GM12878 (cell line): ENCODE data around the gene CDC42EP1. TPM values are rescaled to one million over a fixed set of nuclear protein-coding genes. Genes with fewer than 3 reads are reported as not detected.

Source experiments
- MYB ChIP-seq: fragments of 150-350 bp; IDR thresholded peaks from 2 replicates; pipeline ENCODE4 v1.6.1; 2014; ENCODE audit warnings: mild to moderate bottlenecking, low read depth, low read length, borderline replicate concordance
- NBN ChIP-seq: fragments of 450-650 bp; IDR thresholded peaks from 2 replicates; pipeline ENCODE4 v1.6.1; 2016
- POLR2AphosphoS5 ChIP-seq: IDR thresholded peaks from 2 replicates; pipeline ENCODE4 v1.6.1; 2011; ENCODE audit warnings: mild to moderate bottlenecking, low read length, inconsistent platforms
- polyA plus RNA-seq, 11 experiments: library from polyadenylated mRNA; depleted of rRNA in 4 of 11; unstranded in 6 of 11; stranded (reverse) in 5 of 11; fragments of >200 nt; fragmentation: Nextera tagmentation in 4 of 11; fragmentation: Illumina TruSeq in 1 of 11; extraction: Ambion mirVana in 4 of 11; extraction: Trizol in 1 of 11; gene quantifications; 1 replicate in 1 of 11; 2 replicates in 10 of 11; pipeline versions ENCODE4 v1.2.1 to v1.2.3, GENCODE V29; 2011 to 2016; ENCODE audit warnings: inconsistent platforms in 2 of 11, missing spikeins in 2 of 11, low read depth in 1 of 11
- total RNA-seq, 4 experiments: library from RNA; depleted of rRNA in 3 of 4; stranded (reverse); fragments of >200 nt in 3 of 4; fragmentation: Illumina TruSeq in 1 of 4; extraction: Trizol in 1 of 4; gene quantifications; 2 replicates each; pipeline versions ENCODE4 v1.2.1 to v1.2.3, GENCODE V29; 2013 to 2021
- TF ChIP-seq, protein P1 (sequence below): fragments of 450-650 bp; formaldehyde crosslinking; IDR thresholded peaks from 2 replicates; pipeline ENCODE4 v1.4.0; 2020; ENCODE audit warnings: mild to moderate bottlenecking, moderate library complexity
- TF ChIP-seq, protein P2 (sequence below): fragments of 450-650 bp; IDR thresholded peaks from 2 replicates; pipeline ENCODE4 v1.6.1; 2016; ENCODE audit warnings: mild to moderate bottlenecking, moderate library complexity, borderline replicate concordance

Gene CDC42EP1
- total and polyA plus RNA-seq, 10 of the 15 experiments (the other 5 are each of a cell fraction or from before 2014, with no cell fraction given) = 0.04 to 0.33 (median 0.09) TPM; not detected in 7

DNA sequence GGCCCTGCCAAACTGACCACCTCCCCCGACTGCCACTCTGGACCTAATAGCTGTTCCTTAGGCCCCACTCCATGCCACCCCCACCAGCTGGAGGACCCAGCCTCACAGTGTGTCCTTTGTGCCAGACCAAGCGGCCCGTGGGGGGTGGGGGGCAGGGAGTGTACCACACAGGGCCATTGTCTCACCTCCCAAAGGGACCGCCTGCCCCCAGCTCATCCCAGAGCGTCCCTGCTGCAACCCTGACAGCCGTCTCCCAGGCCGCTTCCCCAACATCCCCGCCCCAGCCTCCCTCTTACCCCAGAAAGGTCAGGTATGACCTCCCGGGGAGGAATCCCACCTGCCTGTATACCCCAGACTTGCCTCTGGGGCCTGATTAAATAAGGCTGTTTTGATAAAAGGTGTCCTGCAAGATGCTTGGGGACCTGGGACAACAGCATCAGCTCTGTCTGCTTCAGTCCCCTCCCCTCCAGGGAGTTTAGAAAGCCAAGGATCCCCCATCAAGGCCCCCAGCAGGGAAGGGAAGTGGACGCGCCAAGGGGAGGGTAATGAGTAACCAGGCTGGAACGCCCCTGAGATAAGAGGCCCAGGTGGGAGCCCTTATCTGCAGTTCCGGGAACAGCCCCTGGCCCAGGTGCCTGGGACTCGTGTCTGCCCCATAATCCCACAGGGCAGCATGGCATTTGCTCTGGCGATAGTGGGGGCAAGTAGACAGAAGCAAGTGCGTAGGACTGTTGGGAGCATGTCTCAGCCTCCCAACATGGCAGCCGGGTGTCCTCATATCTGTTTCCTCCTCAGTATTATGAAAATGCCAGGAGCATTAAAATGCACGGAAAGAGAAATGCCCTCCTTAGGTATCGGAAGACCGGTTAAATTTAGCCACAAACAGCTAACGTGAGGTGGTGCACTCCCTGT, 9.0 kb downstream of the CDC42EP1 start (continued):
- TF ChIP-seq, protein P1, sequence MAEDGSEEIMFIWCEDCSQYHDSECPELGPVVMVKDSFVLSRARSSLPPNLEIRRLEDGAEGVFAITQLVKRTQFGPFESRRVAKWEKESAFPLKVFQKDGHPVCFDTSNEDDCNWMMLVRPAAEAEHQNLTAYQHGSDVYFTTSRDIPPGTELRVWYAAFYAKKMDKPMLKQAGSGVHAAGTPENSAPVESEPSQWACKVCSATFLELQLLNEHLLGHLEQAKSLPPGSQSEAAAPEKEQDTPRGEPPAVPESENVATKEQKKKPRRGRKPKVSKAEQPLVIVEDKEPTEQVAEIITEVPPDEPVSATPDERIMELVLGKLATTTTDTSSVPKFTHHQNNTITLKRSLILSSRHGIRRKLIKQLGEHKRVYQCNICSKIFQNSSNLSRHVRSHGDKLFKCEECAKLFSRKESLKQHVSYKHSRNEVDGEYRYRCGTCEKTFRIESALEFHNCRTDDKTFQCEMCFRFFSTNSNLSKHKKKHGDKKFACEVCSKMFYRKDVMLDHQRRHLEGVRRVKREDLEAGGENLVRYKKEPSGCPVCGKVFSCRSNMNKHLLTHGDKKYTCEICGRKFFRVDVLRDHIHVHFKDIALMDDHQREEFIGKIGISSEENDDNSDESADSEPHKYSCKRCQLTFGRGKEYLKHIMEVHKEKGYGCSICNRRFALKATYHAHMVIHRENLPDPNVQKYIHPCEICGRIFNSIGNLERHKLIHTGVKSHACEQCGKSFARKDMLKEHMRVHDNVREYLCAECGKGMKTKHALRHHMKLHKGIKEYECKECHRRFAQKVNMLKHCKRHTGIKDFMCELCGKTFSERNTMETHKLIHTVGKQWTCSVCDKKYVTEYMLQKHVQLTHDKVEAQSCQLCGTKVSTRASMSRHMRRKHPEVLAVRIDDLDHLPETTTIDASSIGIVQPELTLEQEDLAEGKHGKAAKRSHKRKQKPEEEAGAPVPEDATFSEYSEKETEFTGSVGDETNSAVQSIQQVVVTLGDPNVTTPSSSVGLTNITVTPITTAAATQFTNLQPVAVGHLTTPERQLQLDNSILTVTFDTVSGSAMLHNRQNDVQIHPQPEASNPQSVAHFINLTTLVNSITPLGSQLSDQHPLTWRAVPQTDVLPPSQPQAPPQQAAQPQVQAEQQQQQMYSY (CRISPR knock-in tag) = no peak
- TF ChIP-seq NBN = no peak
- TF ChIP-seq, protein P2, sequence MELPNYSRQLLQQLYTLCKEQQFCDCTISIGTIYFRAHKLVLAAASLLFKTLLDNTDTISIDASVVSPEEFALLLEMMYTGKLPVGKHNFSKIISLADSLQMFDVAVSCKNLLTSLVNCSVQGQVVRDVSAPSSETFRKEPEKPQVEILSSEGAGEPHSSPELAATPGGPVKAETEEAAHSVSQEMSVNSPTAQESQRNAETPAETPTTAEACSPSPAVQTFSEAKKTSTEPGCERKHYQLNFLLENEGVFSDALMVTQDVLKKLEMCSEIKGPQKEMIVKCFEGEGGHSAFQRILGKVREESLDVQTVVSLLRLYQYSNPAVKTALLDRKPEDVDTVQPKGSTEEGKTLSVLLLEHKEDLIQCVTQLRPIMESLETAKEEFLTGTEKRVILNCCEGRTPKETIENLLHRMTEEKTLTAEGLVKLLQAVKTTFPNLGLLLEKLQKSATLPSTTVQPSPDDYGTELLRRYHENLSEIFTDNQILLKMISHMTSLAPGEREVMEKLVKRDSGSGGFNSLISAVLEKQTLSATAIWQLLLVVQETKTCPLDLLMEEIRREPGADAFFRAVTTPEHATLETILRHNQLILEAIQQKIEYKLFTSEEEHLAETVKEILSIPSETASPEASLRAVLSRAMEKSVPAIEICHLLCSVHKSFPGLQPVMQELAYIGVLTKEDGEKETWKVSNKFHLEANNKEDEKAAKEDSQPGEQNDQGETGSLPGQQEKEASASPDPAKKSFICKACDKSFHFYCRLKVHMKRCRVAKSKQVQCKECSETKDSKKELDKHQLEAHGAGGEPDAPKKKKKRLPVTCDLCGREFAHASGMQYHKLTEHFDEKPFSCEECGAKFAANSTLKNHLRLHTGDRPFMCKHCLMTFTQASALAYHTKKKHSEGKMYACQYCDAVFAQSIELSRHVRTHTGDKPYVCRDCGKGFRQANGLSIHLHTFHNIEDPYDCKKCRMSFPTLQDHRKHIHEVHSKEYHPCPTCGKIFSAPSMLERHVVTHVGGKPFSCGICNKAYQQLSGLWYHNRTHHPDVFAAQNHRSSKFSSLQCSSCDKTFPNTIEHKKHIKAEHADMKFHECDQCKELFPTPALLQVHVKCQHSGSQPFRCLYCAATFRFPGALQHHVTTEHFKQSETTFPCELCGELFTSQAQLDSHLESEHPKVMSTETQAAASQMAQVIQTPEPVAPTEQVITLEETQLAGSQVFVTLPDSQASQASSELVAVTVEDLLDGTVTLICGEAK = no peak
- TF ChIP-seq POLR2AphosphoS5 = no peak
- TF ChIP-seq MYB = no peak
